Heart left ventricle (tissue), 16 donors: ENCODE data around the gene OGFOD3. TPM values are rescaled to one million over a fixed set of nuclear protein-coding genes. Genes with fewer than 3 reads are reported as not detected.
"Not testable (repeated sequence)": the region's sequence is repeated elsewhere in the genome, so short reads cannot be mapped to it uniquely, and the experiment has no call there.

ENCODE experiments used
- ATAC-seq, 4 donors: fragments of 200-7000 bp; cut with Tn5 transposase; one replicate each; pipeline ENCODE4 v1.9.1; 2020 to 2022; ENCODE audit warnings: moderate library complexity in 4 of 4, mild to moderate bottlenecking in 3 of 4, moderate number of reproducible peaks in 1 of 4
- DNase-seq, 5 donors: peaks; one replicate each; pipeline ENCODE4 v3.0.0-alpha.2; 2020
- H3K27ac ChIP-seq, 12 donors: fragments of 200-600 bp; sonication (generic) in 4 of 12; one replicate each; pipeline versions ENCODE4 v1.5.0 to v1.8.0; 2016 to 2022; ENCODE audit warnings: mild to moderate bottlenecking in 2 of 12
- H3K27me3 ChIP-seq, 9 donors: fragments of 200-600 bp; sonication (generic) in 2 of 9; one replicate each; pipeline versions ENCODE4 v1.5.1 to v1.8.0; 2016 to 2022; ENCODE audit warnings: mild to moderate bottlenecking in 3 of 9
- H3K36me3 ChIP-seq, 9 donors: fragments of 200-600 bp; sonication (generic) in 2 of 9; one replicate each; pipeline versions ENCODE4 v1.5.0 to v1.8.0; 2018 to 2022; ENCODE audit warnings: mild to moderate bottlenecking in 2 of 9
- H3K4me1 ChIP-seq, 12 donors: fragments of 200-600 bp; sonication (generic) in 4 of 12; one replicate each; pipeline versions ENCODE4 v1.5.0 to v1.8.0; 2016 to 2022; ENCODE audit warnings: mild to moderate bottlenecking in 3 of 12
- H3K4me3 ChIP-seq, 12 donors: fragments of 200-600 bp; sonication (generic) in 4 of 12; one replicate each; pipeline versions ENCODE4 v1.5.0 to v1.8.0; 2017 to 2022; ENCODE audit warnings: mild to moderate bottlenecking in 9 of 12, moderate library complexity in 4 of 12
- H3K9me3 ChIP-seq, 12 donors: fragments of 200-600 bp; sonication (generic) in 4 of 12; one replicate each; pipeline versions ENCODE4 v1.5.0 to v1.8.0; 2016 to 2022; ENCODE audit warnings: mild to moderate bottlenecking in 1 of 12
- POLR2A ChIP-seq, 2 donors: fragments of 450-650 bp; IDR thresholded peaks; one replicate each; pipeline ENCODE4 v1.6.1; 2017; ENCODE audit warnings: antibody characterized with exemption in 2 of 2, mild to moderate bottlenecking in 2 of 2, moderate library complexity in 2 of 2
- WGBS, 4 donors: extraction: QIAGEN DNeasy Blood & Tissue Kit in 2 of 4; methylation state at CpG; one replicate each; pipeline versions ENCODE4 v1.1.5 to v1.1.7; 2013 to 2018; 5-methylcytosine and 5-hydroxymethylcytosine counted together
- intact Hi-C, 10 donors: fragments of 100-400 bp; cut with DNase I; formaldehyde crosslinking; loops; one replicate each; pipeline versions ENCODE4 v1.11.1 to v1.14.2; 2022
- polyA plus RNA-seq, 2 donors: library from polyadenylated mRNA; stranded (reverse); fragments of 200-250 nt; gene quantifications; one replicate each; pipeline ENCODE4 v1.2.3, GENCODE V29; 2013
- total RNA-seq, 9 donors: library from RNA; depleted of rRNA in 2 of 9; stranded (reverse); fragments of >200 nt in 2 of 9; fragmentation: NEBNext Ultra II Directional in 3 of 9; extraction: Animal tissue kit (Norgen Biotek cat#: 25700) in 3 of 9; gene quantifications; one replicate each; pipeline versions ENCODE4 v1.1.0 to v1.2.4, GENCODE V29; 2016 to 2023
- TF ChIP-seq, protein P1 (sequence below), 12 donors: fragments of 200-600 bp; sonication (generic) in 4 of 12; IDR thresholded peaks; one replicate each; pipeline versions ENCODE4 v1.5.0 to v1.8.0; 2018 to 2022; ENCODE audit warnings: antibody characterized with exemption in 12 of 12, mild to moderate bottlenecking in 5 of 12
- donor health status: ischemic (EF 13 %, LVEDD 7.1; RV severe dilation, severe dysfunction).
- donor health status: healthy with polysubstance abuse.
- donor health status: DM: no; HTN: yes; CAD: no.
- donor health status: DM: no; HTN: no; CAD: no.
- donor health status: ischemic (EF 25% LVEDD 6.9; RV normal size, moderate dysfunction).
- donor health status: ischemic (EF 25% LVEDD 5.7; RV mildly dilated, moderate dysfunction).
- donor health status: healthy.
- donor health status: DM: yes; HTN: yes; CAD: no.
- donor health status: ischemic (EF 35%, LVEDD 5.7; RV mildly dilated, moderate dysfunction).
- donor health status: nonischemic (EF 11% LVEDD 7.7; RV severe dilation, severe dysfunction).
- donor health status: DM: yes; HTN: yes; CAD: no.
- donor health status: PGD.
- donor health status: ischemic (EF 29% LVEDD 5.4; RV normal size, mild dysfunction).
- donor health status: nonischemic (EF 23%, LVEDD 6.1; RV moderate dilation, normal function).

The OGFOD3 gene
- total and polyA plus RNA-seq, 11 donors, result 22.6 to 38.5 (median 29.3) TPM

DNA sequence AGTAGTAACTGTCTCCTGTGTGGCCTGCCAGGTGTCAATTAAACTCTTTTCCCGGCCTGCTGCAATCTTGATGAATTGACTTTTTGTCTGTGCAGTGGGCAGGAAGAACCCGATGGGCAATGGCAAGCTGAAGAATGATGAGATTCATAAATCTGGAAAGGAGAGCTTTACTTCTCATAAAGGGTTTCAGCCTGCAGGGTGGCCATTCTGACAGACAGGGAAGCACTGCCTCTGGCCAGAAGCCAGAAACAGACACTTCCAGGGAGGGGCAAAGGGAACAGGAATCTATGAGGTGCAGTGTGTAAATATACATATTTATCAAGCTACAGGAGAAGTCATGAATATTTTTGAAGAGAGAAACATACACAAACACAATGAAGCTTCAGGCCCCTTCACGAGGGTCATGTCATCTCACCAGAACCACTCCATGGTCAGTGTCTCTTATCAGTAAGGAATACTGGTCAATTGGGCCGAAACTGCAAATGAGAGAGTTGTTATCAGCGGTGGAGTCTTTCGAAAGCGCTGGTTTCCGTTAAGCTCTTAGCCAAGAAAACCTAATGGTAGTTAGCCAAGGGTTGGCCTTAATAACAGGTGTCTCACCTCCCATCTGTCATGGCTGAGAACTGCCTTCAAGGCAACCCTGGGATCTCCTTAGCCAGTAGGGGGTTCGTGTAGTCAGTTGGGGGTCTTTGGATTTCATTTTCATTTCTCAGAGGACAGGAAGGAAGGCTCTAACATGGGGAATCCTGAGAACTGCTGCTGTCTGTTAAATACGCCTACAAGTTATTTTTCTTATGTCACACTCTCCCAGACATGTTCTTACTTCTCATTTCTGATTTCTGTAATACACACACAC is 38.9 kb upstream of the OGFOD3 start:
- no peaks in the 10 kb centered on the region for H3K27me3 ChIP-seq
- peak overlapping the region in 11 of 12 donors; percentile 67 to 98 (median 93) for H3K4me3 ChIP-seq
- no peak for TF ChIP-seq POLR2A (IDR thresholded peaks at IDR 0.05)
- TF ChIP-seq, protein P1, sequence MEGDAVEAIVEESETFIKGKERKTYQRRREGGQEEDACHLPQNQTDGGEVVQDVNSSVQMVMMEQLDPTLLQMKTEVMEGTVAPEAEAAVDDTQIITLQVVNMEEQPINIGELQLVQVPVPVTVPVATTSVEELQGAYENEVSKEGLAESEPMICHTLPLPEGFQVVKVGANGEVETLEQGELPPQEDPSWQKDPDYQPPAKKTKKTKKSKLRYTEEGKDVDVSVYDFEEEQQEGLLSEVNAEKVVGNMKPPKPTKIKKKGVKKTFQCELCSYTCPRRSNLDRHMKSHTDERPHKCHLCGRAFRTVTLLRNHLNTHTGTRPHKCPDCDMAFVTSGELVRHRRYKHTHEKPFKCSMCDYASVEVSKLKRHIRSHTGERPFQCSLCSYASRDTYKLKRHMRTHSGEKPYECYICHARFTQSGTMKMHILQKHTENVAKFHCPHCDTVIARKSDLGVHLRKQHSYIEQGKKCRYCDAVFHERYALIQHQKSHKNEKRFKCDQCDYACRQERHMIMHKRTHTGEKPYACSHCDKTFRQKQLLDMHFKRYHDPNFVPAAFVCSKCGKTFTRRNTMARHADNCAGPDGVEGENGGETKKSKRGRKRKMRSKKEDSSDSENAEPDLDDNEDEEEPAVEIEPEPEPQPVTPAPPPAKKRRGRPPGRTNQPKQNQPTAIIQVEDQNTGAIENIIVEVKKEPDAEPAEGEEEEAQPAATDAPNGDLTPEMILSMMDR (IDR thresholded peaks at IDR 0.05), result no peak
- peaks cover 3 to 38% (median 28%) of the 10 kb centered on the region in 12 donors for H3K4me1 ChIP-seq
- H3K36me3 ChIP-seq, result peaks cover 0 to 26% (median 24%) of the 10 kb centered on the region in 9 donors
- no peaks in the 10 kb centered on the region for H3K9me3 ChIP-seq
- ATAC-seq, result no peak
- H3K27ac ChIP-seq, result peak overlapping the region; percentile 98 to 100 (median 100)
- intact Hi-C loops, result loop anchor here in 1 of 10 donors (5.0 kb wide), 1 partner anchor 40 kb away; no protein-coding TSS in a partner anchor
- WGBS, 4 donors, result 37 to 66% (median 56%) methylated on average over 9 to 10 of the region's 10 CpGs
- DNase-seq, result peak in 2 of 5 donors; percentile 61 to 62

DNA sequence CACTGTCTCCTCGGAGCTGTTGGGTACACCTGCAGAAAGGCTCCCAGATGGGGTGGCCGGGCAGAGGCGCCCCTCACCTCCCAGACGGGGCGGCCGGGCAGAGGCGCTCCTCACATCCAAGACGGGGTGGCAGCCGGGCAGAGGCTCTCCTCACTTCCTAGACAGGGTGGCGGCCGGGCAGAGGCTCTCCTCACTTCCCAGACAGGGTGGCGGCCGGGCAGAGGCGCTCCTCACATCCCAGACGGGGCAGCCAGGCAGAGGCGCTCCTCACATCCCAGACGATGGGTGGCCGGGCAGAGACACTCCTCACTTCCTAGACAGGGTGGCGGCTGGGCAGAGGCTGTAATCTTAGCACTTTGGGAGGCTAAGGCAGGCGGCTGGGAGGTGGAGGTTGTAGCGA is 35.3 kb upstream of the OGFOD3 start:
- not testable (repeated sequence) for H3K27me3 ChIP-seq, DNase-seq, H3K4me3 ChIP-seq, H3K36me3 ChIP-seq, ATAC-seq, H3K27ac ChIP-seq, H3K9me3 ChIP-seq
- WGBS, 4 donors, result 94 to 98% (median 97%) methylated on average over 9 to 21 of the region's 21 CpGs
- intact Hi-C loops, result loop anchor here in 1 of 10 donors (5.0 kb wide), 1 partner anchor 36 kb away; the partner anchor contains the start of genes HEXD and OGFOD3
- peaks cover 8 to 51% (median 36%) of the 10 kb centered on the region in 12 donors for H3K4me1 ChIP-seq

DNA sequence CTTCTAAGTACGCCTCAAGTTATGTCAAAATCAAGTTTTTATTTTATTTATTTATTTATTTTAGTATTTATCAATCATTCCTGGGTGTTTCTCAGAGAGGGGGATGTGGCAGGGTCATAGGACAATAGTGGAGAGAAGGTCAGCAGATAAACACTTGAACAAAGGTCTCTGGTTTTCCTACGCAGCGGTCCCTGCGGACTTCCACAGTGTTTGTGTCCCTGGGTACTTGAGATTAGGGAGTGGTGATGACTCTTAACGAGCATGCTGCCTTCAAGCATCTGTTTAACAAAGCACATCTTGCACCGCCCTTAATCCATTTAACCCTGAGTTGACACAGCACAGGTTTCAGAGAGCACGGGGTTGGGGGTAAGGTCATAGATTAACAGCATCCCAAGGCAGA is 34.8 kb upstream of the OGFOD3 start:
- not testable (repeated sequence) for ATAC-seq, H3K9me3 ChIP-seq, H3K27ac ChIP-seq, H3K27me3 ChIP-seq, H3K4me3 ChIP-seq, DNase-seq, H3K36me3 ChIP-seq
- intact Hi-C loops, result loop anchor here in 1 of 10 donors (5.0 kb wide), 1 partner anchor 36 kb away; the partner anchor contains the start of genes HEXD and OGFOD3
- WGBS, 4 donors, result 77 to 91% (median 81%) methylated on average over 7 of the region's 7 CpGs
- peaks cover 8 to 52% (median 36%) of the 10 kb centered on the region in 12 donors for H3K4me1 ChIP-seq

DNA sequence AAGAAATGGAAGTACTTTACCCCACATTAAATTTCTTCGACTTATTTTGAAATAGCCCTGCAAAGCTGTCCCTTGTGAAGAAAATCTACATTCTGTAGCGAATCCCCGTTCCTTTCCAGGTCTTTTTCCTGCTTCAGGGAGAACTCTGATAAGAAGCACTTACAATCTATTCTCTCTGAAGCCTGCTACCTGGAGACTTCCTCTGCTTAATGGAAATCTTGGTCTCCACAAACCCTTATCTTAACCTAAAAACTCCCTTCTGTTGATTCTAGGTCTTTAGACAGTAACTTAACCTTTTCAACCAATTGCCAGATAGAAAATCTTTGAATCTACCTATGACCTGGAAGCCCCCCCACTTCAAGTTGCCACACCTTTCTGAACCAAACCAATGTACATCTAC is 33.8 kb upstream of the OGFOD3 start:
- H3K27me3 ChIP-seq, result no peaks in the 10 kb centered on the region
- no peak overlapping the region for H3K4me3 ChIP-seq
- intact Hi-C loops, result loop anchor here in 1 of 10 donors (5.0 kb wide), 1 partner anchor 35 kb away; the partner anchor contains the start of genes HEXD and OGFOD3
- H3K27ac ChIP-seq, result peak overlapping the region in 4 of 12 donors; percentile 93 to 95 (median 95)
- H3K9me3 ChIP-seq, result no peaks in the 10 kb centered on the region
- peaks cover 0 to 7% (median 0%) of the 10 kb centered on the region in 9 donors for H3K36me3 ChIP-seq
- DNase-seq, result no peak
- 93 to 97% (median 95%) methylated on average over 3 of the region's 3 CpGs for WGBS, 4 donors
- no peak for ATAC-seq
- no peak for TF ChIP-seq POLR2A (IDR thresholded peaks at IDR 0.05)
- TF ChIP-seq, protein P1 (IDR thresholded peaks at IDR 0.05), result no peak
- peaks cover 4 to 50% (median 28%) of the 10 kb centered on the region in 12 donors for H3K4me1 ChIP-seq
